HEK293 (cell line): ENCODE measurements around the gene HOXD9.
A peak's percentile ranks its signal among the peaks of the same experiment; 100 is the strongest.

ENCODE experiments used
- CTCF ChIA-PET: fragments of 350-600 bp; formaldehyde crosslinking; extraction: SDS; loops from one replicate; lab custom pipeline; 2021; ENCODE audit warnings: antibody characterized with exemption; lab: Yijun Ruan, JAX
- POLR2A ChIA-PET: fragments of 300-600 bp; formaldehyde crosslinking; extraction: SDS; loops from one replicate; lab custom pipeline; 2020; ENCODE audit warnings: antibody characterized with exemption, inconsistent platforms; lab: Yijun Ruan, JAX
- H3K27ac ChIP-seq: fragments of 200-500 bp; sonication (Bioruptor generic); 2 replicates; pipeline ENCODE4 v1.5.1; 2014; ENCODE audit warnings: low read depth, low read length, control low read depth, inconsistent platforms; ENCODE audit errors: extremely low read depth
- H3K36me3 ChIP-seq, 2 experiments: fragments of 200-500 bp in 1 of 2; sonication (Bioruptor generic) in 1 of 2; 1 replicate in 1 of 2; 2 replicates in 1 of 2; pipeline ENCODE4 v1.5.1; 2014 to 2017; ENCODE audit warnings: inconsistent platforms in 2 of 2, low read length in 2 of 2; ENCODE audit not compliant: control insufficient read depth in 2 of 2, insufficient read depth in 1 of 2
- H3K4me1 ChIP-seq: fragments of 200-500 bp; sonication (Bioruptor generic); 2 replicates; pipeline ENCODE4 v1.5.1; 2014; ENCODE audit warnings: mild to moderate bottlenecking, low read length, inconsistent platforms; ENCODE audit not compliant: control insufficient read depth, insufficient read depth
- H3K4me3 ChIP-seq: 2 replicates; pipeline ENCODE4 v1.5.1; 2011; ENCODE audit warnings: low read depth, mild to moderate bottlenecking, control low read depth, low read length, moderate library complexity
- H3K9me3 ChIP-seq: fragments of 200-500 bp; sonication (Bioruptor generic); 2 replicates; pipeline ENCODE4 v1.5.1; 2014; ENCODE audit warnings: low read depth, low read length, inconsistent platforms; ENCODE audit not compliant: control insufficient read depth, insufficient read depth
- HOXD13 ChIP-seq: sonication (generic); formaldehyde crosslinking; IDR thresholded peaks from 2 replicates; pipeline ENCODE4 v1.8.0; 2022; ENCODE audit warnings: missing genetic modification reagents, borderline replicate concordance
- IKZF3 ChIP-seq: fragments of 450-650 bp; IDR thresholded peaks from 2 replicates; pipeline ENCODE4 v1.5.0; 2018; ENCODE audit warnings: missing biosample characterization, mild to moderate bottlenecking, missing genetic modification characterization, moderate library complexity
- KLF10 ChIP-seq: fragments of 450-650 bp; IDR thresholded peaks from 2 replicates; pipeline ENCODE4 v1.5.1; 2018; ENCODE audit warnings: missing biosample characterization, mild to moderate bottlenecking, missing genetic modification characterization
- REPIN1 ChIP-seq: fragments of 450-650 bp; formaldehyde crosslinking; IDR thresholded peaks from 2 replicates; pipeline ENCODE4 v1.5.1; 2017; ENCODE audit warnings: missing biosample characterization, missing genetic modification characterization, low read depth
- TCF7L2 ChIP-seq: IDR thresholded peaks from 2 replicates; pipeline ENCODE4 v1.6.1; 2011; ENCODE audit warnings: low read depth, mild to moderate bottlenecking, inconsistent platforms, low read length, moderate library complexity, borderline replicate concordance
- YY1 ChIP-seq: fragments of 450-650 bp; formaldehyde crosslinking; IDR thresholded peaks from 2 replicates; pipeline ENCODE4 v1.5.1; 2018; ENCODE audit warnings: missing biosample characterization, missing genetic modification characterization
- ZBTB8A ChIP-seq: fragments of 450-650 bp; formaldehyde crosslinking; IDR thresholded peaks from 2 replicates; pipeline ENCODE4 v1.5.1; 2016; ENCODE audit warnings: missing biosample characterization, missing genetic modification characterization
- ZEB2 ChIP-seq: fragments of 450-650 bp; formaldehyde crosslinking; IDR thresholded peaks from 2 replicates; pipeline ENCODE4 v1.5.1; 2016; ENCODE audit warnings: missing biosample characterization, missing genetic modification characterization
- ZNF133 ChIP-seq: fragments of 450-650 bp; formaldehyde crosslinking; IDR thresholded peaks from 2 replicates; pipeline ENCODE4 v1.5.1; 2016; ENCODE audit warnings: missing biosample characterization, missing genetic modification characterization
- ZNF223 ChIP-seq: fragments of 450-650 bp; formaldehyde crosslinking; IDR thresholded peaks from 2 replicates; pipeline ENCODE4 v1.5.1; 2016; ENCODE audit warnings: missing biosample characterization, missing genetic modification characterization
- ZNF335 ChIP-seq: fragments of 450-650 bp; formaldehyde crosslinking; conservative IDR thresholded peaks from 2 replicates; pipeline ENCODE4 v1.5.1; 2016; ENCODE audit warnings: missing biosample characterization, missing genetic modification characterization
- ZNF366 ChIP-seq: fragments of 450-650 bp; formaldehyde crosslinking; conservative IDR thresholded peaks from 2 replicates; pipeline ENCODE4 v1.5.1; 2016; ENCODE audit warnings: missing biosample characterization, missing genetic modification characterization
- ZNF549 ChIP-seq: fragments of 450-650 bp; IDR thresholded peaks from 2 replicates; pipeline ENCODE4 v1.5.1; 2018; ENCODE audit warnings: missing biosample characterization, missing genetic modification characterization, mild to moderate bottlenecking, inconsistent platforms, moderate library complexity
- ZNF623 ChIP-seq: fragments of 450-650 bp; formaldehyde crosslinking; IDR thresholded peaks from 2 replicates; pipeline ENCODE4 v1.5.1; 2016; ENCODE audit warnings: missing biosample characterization, missing genetic modification characterization
- ZNF629 ChIP-seq: fragments of 450-650 bp; formaldehyde crosslinking; IDR thresholded peaks from 2 replicates; pipeline ENCODE4 v1.5.1; 2017; ENCODE audit warnings: missing biosample characterization, missing genetic modification characterization
- TF ChIP-seq, protein P1 (sequence below): fragments of 450-650 bp; formaldehyde crosslinking; IDR thresholded peaks from 2 replicates; pipeline ENCODE4 v1.5.1; 2016; ENCODE audit warnings: missing biosample characterization, missing genetic modification characterization
- TF ChIP-seq, protein P2 (sequence below): fragments of 450-650 bp; formaldehyde crosslinking; IDR thresholded peaks from 2 replicates; pipeline ENCODE4 v1.5.1; 2016; ENCODE audit warnings: missing biosample characterization, missing genetic modification characterization, borderline replicate concordance
- TF ChIP-seq, protein P3 (sequence below): fragments of 450-650 bp; formaldehyde crosslinking; optimal IDR thresholded peaks from 2 replicates; pipeline ENCODE3; 2016; ENCODE audit warnings: missing biosample characterization, mild to moderate bottlenecking, missing genetic modification characterization
- TF ChIP-seq, protein P4 (sequence below): fragments of 450-650 bp; formaldehyde crosslinking; IDR thresholded peaks from 2 replicates; pipeline ENCODE4 v1.5.1; 2016; ENCODE audit warnings: missing biosample characterization, missing genetic modification characterization
- TF ChIP-seq, protein P5 (sequence below): fragments of 450-650 bp; formaldehyde crosslinking; IDR thresholded peaks from 2 replicates; pipeline ENCODE4 v1.5.1; 2016; ENCODE audit warnings: missing biosample characterization, missing genetic modification characterization, borderline replicate concordance

Gene HOXD9

DNA sequence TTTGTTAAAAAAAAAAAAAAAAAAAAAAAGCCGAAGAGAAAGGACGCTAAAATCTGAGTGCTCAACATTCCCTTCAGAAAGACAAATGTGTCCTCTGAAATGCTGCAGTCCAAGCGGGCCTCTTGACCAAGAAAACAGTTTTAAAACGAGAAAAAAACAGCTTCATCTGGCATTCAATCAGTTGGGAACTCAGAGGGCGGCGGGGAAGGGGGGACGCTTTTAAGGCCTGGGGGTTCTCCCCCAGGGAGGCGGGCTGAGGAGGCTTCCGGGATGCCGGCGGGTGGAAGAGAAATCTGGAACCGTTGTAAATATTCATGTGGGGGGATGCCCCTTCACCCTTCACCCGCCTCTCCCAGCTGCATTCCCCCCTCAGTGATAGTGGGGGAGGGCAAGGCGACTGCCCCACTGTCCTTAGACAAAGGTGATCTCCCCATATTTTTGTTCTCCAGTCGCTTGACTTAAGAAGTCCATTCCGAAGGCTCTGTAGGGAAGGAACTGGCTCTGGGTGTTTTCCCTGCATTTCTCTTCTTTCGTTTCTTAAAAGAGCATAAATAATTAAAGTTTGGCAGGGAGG is 18.7 kb upstream of the HOXD9 start (continued):
- TF ChIP-seq, protein P1, sequence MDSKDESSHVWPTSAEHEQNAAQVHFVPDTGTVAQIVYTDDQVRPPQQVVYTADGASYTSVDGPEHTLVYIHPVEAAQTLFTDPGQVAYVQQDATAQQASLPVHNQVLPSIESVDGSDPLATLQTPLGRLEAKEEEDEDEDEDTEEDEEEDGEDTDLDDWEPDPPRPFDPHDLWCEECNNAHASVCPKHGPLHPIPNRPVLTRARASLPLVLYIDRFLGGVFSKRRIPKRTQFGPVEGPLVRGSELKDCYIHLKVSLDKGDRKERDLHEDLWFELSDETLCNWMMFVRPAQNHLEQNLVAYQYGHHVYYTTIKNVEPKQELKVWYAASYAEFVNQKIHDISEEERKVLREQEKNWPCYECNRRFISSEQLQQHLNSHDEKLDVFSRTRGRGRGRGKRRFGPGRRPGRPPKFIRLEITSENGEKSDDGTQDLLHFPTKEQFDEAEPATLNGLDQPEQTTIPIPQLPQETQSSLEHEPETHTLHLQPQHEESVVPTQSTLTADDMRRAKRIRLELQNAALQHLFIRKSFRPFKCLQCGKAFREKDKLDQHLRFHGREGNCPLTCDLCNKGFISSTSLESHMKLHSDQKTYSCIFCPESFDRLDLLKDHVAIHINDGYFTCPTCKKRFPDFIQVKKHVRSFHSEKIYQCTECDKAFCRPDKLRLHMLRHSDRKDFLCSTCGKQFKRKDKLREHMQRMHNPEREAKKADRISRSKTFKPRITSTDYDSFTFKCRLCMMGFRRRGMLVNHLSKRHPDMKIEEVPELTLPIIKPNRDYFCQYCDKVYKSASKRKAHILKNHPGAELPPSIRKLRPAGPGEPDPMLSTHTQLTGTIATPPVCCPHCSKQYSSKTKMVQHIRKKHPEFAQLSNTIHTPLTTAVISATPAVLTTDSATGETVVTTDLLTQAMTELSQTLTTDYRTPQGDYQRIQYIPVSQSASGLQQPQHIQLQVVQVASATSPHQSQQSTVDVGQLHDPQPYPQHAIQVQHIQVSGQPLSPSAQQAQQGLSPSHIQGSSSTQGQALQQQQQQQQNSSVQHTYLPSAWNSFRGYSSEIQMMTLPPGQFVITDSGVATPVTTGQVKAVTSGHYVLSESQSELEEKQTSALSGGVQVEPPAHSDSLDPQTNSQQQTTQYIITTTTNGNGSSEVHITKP: peak; percentile 23
- TF ChIP-seq ZBTB8A (tag by site-specific recombination): peak; percentile 9; the same call in 1 of the 2 replicates

DNA sequence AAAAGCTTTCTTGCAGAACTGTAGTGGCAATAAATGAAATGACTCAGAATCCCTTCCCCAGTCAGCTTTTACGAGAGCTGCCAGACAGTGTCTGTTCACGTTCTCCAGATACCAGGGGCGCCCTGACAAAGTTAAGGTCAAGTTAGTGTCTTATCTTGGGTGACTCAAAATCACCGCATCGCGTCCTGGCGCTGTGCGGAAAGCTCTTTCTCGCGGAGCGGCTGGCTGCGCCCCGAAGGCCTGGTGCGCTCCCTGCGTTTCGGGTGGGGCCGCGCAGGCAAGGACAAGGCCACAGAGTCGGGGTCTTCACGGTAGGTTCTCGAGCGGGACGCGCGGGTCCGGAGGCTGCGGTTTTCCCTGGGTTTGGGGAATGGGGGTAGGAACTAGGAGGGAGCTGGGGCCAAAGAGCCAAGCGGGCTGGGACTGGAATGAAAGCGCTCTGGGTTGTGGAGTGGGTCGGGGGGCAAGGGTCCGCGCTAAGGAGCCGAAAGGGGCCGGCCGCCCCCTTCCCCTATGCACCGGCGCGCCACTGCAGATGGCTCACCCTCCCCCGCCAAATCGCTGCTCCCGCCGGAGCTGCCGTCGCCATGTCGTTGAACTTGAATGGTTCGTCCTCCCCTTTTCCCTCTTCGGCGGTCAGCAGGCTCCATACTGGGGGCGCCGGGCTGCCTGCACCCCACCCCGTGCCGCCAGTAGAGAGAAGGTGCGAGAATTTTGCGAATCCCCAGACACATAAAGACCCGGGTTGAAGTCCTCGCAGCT is 18.0 kb upstream of the HOXD9 start:
- H3K9me3 ChIP-seq: no peaks in the 10 kb centered on the region
- peak overlapping the region; percentile 74 for H3K4me3 ChIP-seq
- H3K27ac ChIP-seq: peak overlapping the region; percentile 100
- ChIA-PET POLR2A (interaction anchor here (0.8 to 4.2 kb wide), 11 partner anchors 9 to 741 kb away, joined by 3 to 75 read pairs (median 5); partner anchors contain the start of genes HOXD13, HOXD8 and LNPK), CTCF (interaction anchor here (0.6 to 2.2 kb wide), 8 partner anchors 15 to 1410 kb away, joined by 3 to 4 read pairs (median 4); no protein-coding TSS in a partner anchor)
- H3K4me1 ChIP-seq: peaks cover 4% of the 10 kb centered on the region
- peaks cover 0 to 8% of the 10 kb centered on the region in 2 experiments; a peak in 2 of 3 replicates for H3K36me3 ChIP-seq
- TF ChIP-seq, protein P2, sequence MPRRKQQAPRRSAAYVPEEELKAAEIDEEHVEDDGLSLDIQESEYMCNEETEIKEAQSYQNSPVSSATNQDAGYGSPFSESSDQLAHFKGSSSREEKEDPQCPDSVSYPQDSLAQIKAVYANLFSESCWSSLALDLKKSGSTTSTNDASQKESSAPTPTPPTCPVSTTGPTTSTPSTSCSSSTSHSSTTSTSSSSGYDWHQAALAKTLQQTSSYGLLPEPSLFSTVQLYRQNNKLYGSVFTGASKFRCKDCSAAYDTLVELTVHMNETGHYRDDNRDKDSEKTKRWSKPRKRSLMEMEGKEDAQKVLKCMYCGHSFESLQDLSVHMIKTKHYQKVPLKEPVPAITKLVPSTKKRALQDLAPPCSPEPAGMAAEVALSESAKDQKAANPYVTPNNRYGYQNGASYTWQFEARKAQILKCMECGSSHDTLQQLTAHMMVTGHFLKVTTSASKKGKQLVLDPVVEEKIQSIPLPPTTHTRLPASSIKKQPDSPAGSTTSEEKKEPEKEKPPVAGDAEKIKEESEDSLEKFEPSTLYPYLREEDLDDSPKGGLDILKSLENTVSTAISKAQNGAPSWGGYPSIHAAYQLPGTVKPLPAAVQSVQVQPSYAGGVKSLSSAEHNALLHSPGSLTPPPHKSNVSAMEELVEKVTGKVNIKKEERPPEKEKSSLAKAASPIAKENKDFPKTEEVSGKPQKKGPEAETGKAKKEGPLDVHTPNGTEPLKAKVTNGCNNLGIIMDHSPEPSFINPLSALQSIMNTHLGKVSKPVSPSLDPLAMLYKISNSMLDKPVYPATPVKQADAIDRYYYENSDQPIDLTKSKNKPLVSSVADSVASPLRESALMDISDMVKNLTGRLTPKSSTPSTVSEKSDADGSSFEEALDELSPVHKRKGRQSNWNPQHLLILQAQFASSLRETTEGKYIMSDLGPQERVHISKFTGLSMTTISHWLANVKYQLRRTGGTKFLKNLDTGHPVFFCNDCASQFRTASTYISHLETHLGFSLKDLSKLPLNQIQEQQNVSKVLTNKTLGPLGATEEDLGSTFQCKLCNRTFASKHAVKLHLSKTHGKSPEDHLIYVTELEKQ (tag by site-specific recombination): peak; percentile 26; the same call in 1 of the 2 replicates
- TF ChIP-seq TCF7L2 (no peak; the same call in 1 of the 2 replicates), ZNF549 (tag by site-specific recombination) (no peak), KLF10 (tag by site-specific recombination) (peak; percentile 32; the same call in 1 of the 2 replicates), REPIN1 (tag by site-specific recombination) (no peak), ZNF335 (tag by site-specific recombination) (peak; percentile 86), HOXD13 (CRISPR knock-in tag) (peak; percentile 84; the same call in 1 of the 2 replicates), IKZF3 (tag by site-specific recombination) (peak; percentile 42; the same call in 1 of the 2 replicates), ZNF366 (tag by site-specific recombination) (no peak), ZEB2 (tag by site-specific recombination) (peak; percentile 83), ZNF133 (tag by site-specific recombination) (no peak), ZNF223 (tag by site-specific recombination) (peak; percentile 78; the same call in 1 of the 2 replicates), ZNF623 (tag by site-specific recombination) (no peak), ZNF629 (tag by site-specific recombination) (peak; percentile 47; the same call in 1 of the 2 replicates), YY1 (peak; percentile 77)
- TF ChIP-seq, protein P3, sequence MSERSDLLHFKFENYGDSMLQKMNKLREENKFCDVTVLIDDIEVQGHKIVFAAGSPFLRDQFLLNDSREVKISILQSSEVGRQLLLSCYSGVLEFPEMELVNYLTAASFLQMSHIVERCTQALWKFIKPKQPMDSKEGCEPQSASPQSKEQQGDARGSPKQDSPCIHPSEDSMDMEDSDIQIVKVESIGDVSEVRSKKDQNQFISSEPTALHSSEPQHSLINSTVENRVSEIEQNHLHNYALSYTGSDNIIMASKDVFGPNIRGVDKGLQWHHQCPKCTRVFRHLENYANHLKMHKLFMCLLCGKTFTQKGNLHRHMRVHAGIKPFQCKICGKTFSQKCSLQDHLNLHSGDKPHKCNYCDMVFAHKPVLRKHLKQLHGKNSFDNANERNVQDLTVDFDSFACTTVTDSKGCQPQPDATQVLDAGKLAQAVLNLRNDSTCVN (tag by site-specific recombination): peak; percentile 83
- TF ChIP-seq, protein P4, sequence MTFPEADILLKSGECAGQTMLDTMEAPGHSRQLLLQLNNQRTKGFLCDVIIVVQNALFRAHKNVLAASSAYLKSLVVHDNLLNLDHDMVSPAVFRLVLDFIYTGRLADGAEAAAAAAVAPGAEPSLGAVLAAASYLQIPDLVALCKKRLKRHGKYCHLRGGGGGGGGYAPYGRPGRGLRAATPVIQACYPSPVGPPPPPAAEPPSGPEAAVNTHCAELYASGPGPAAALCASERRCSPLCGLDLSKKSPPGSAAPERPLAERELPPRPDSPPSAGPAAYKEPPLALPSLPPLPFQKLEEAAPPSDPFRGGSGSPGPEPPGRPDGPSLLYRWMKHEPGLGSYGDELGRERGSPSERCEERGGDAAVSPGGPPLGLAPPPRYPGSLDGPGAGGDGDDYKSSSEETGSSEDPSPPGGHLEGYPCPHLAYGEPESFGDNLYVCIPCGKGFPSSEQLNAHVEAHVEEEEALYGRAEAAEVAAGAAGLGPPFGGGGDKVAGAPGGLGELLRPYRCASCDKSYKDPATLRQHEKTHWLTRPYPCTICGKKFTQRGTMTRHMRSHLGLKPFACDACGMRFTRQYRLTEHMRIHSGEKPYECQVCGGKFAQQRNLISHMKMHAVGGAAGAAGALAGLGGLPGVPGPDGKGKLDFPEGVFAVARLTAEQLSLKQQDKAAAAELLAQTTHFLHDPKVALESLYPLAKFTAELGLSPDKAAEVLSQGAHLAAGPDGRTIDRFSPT (tag by site-specific recombination): peak; percentile 46; the same call in 1 of the 2 replicates
- TF ChIP-seq, protein P5, sequence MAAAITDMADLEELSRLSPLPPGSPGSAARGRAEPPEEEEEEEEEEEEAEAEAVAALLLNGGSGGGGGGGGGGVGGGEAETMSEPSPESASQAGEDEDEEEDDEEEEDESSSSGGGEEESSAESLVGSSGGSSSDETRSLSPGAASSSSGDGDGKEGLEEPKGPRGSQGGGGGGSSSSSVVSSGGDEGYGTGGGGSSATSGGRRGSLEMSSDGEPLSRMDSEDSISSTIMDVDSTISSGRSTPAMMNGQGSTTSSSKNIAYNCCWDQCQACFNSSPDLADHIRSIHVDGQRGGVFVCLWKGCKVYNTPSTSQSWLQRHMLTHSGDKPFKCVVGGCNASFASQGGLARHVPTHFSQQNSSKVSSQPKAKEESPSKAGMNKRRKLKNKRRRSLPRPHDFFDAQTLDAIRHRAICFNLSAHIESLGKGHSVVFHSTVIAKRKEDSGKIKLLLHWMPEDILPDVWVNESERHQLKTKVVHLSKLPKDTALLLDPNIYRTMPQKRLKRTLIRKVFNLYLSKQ: no peak
